NCI-H2171 (cell line): ENCODE measurements around the gene CSNK1E.
"Not testable (repeated sequence)": the region's sequence is repeated elsewhere in the genome, so short reads cannot be mapped to it uniquely, and the experiment has no call there.

Experiments
- DNase-seq: peaks from one replicate; lab custom pipeline; 2025; lab: John Stamatoyannopoulos, UW

Gene CSNK1E

GRCh38 chr22:38317122-38317994 is at the start of gene CSNK1E:
Gene CSNK1E (minus strand): TSS chr22:38317433. CDS start chr22:38314157, 3,276 bp downstream.
- DNase-seq = peak; percentile 76

GRCh38 chr22:38365829-38366228 is 48.6 kb upstream of the CSNK1E start:
- DNase-seq = not testable (repeated sequence)

- DNase-seq = not testable (repeated sequence)
Measured at GRCh38 chr22:38365174-38365573, 47.9 kb upstream of the CSNK1E start.

GRCh38 chr22:38360560-38360959 is 43.3 kb upstream of the CSNK1E start:
- not testable (repeated sequence) for DNase-seq

GRCh38 chr22:38359817-38360216 is 42.6 kb upstream of the CSNK1E start:
- not testable (repeated sequence) for DNase-seq

GRCh38 chr22:38357971-38358370 is 40.7 kb upstream of the CSNK1E start:
- not testable (repeated sequence) for DNase-seq

GRCh38 chr22:38355275-38355674 is 38.0 kb upstream of the CSNK1E start:
- no peak for DNase-seq

GRCh38 chr22:38353701-38354100 is 36.5 kb upstream of the CSNK1E start:
- no peak for DNase-seq

GRCh38 chr22:38353142-38353629 is 36.0 kb upstream of the CSNK1E start:
- DNase-seq = peak; percentile 33

- no peak for DNase-seq
Measured at GRCh38 chr22:38352436-38352835, 35.2 kb upstream of the CSNK1E start.

- DNase-seq = no peak
Measured at GRCh38 chr22:38350444-38351359, 33.5 kb upstream of the CSNK1E start.

GRCh38 chr22:38348751-38349496 is 31.7 kb upstream of the CSNK1E start:
- DNase-seq = no peak

- no peak for DNase-seq
Measured at GRCh38 chr22:38347944-38348750, 30.9 kb upstream of the CSNK1E start.

GRCh38 chr22:38347181-38347943 is 30.1 kb upstream of the CSNK1E start:
- DNase-seq = no peak

GRCh38 chr22:38346506-38346905 is 29.3 kb upstream of the CSNK1E start:
- no peak for DNase-seq

- no peak for DNase-seq
Measured at GRCh38 chr22:38345782-38346181, 28.5 kb upstream of the CSNK1E start.

GRCh38 chr22:38339893-38340292 is 22.7 kb upstream of the CSNK1E start:
- not testable (repeated sequence) for DNase-seq

GRCh38 chr22:38338772-38339379 is 21.6 kb upstream of the CSNK1E start:
- DNase-seq = no peak

GRCh38 chr22:38336699-38337098 is 19.5 kb upstream of the CSNK1E start:
- DNase-seq = no peak

- DNase-seq = no peak
Measured at GRCh38 chr22:38335077-38335476, 17.8 kb upstream of the CSNK1E start.
